A549 (cell line): ENCODE measurements around the gene GMPPB.

ENCODE experiments used
- CBX2 ChIP-seq: fragments of 200-600 bp; sonication (generic); IDR thresholded peaks from 2 replicates; pipeline ENCODE4 v1.6.1; 2016; ENCODE audit warnings: low read depth, mild to moderate bottlenecking, borderline replicate concordance
- EHF ChIP-seq: fragments of 250-450 bp; sonication (Bioruptor Pico); IDR thresholded peaks from 2 replicates; pipeline ENCODE4 v1.5.0; 2020; ENCODE audit warnings: mild to moderate bottlenecking
- EP300 ChIP-seq, 2 experiments: fragments of >200 bp; sonication (Bioruptor Twin); formaldehyde crosslinking; IDR thresholded peaks; 2 replicates in 1 of 2; 3 replicates in 1 of 2; pipeline ENCODE4 v1.6.1; 2016 to 2017
- HDAC2 ChIP-seq: fragments of 200-600 bp; sonication (generic); IDR thresholded peaks from 2 replicates; pipeline ENCODE4 v1.6.1; 2016
- KDM1A ChIP-seq: fragments of 200-600 bp; sonication (generic); IDR thresholded peaks from 2 replicates; pipeline ENCODE4 v1.6.1; 2016; ENCODE audit warnings: low read depth, mild to moderate bottlenecking
- KDM5A ChIP-seq: fragments of 200-600 bp; sonication (generic); IDR thresholded peaks from 2 replicates; pipeline ENCODE4 v1.6.1; 2016; ENCODE audit warnings: antibody characterized with exemption, mild to moderate bottlenecking
- PHF8 ChIP-seq: fragments of 200-600 bp; sonication (generic); IDR thresholded peaks from 2 replicates; pipeline ENCODE4 v1.6.1; 2016; ENCODE audit warnings: low read depth, mild to moderate bottlenecking, antibody characterized with exemption, moderate library complexity, borderline replicate concordance
- POLR2A ChIP-seq: IDR thresholded peaks from 2 replicates; pipeline ENCODE4 v1.6.1; 2012; ENCODE audit warnings: mild to moderate bottlenecking, low read length
- TF ChIP-seq, protein P1 (sequence below): fragments of >200 bp; sonication (Bioruptor Twin); formaldehyde crosslinking; IDR thresholded peaks from 3 replicates; pipeline ENCODE4 v1.5.1; 2016
- TF ChIP-seq, protein P2 (sequence below): IDR thresholded peaks from 2 replicates; pipeline ENCODE4 v1.6.1; 2012
- TF ChIP-seq, protein P3 (sequence below): fragments of 150-350 bp; IDR thresholded peaks from 2 replicates; pipeline ENCODE4 v1.6.1; 2014; ENCODE audit warnings: low read depth, mild to moderate bottlenecking, low read length

DNA sequence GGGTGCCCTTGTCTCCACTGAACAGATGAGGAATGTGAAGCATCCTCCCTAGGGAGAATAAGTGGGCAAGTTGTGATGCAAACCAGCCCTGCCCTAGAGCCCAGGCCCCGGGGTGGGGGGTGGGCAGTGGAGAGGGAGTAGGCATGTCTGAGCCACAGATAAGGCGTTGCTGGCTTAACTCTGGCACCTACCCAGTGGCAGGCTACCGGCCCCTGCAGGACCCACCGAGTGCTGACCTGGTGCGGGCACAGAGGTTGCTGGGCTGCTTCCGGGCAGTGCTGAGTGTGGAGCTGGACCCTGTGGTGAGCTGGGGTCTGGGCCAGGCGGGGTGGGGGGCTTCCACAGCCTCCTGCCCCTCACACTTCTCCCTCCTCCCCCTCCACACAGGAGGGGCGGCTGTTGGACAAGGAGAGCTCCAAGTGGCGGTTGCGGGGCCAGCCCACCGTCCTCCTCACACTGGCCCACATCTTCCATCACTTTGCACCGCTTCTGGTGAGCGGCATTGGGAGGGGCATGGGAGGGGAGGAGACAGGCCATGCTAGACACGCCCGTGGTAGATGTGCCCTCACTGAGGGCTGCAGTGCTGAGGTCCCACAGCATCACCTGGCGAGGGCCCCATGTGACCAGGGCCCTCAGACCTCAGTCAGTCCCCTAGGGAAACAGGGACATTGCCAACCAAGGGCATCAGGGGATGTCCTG is 24.3 kb downstream of the GMPPB start:
- TF ChIP-seq, protein P1, sequence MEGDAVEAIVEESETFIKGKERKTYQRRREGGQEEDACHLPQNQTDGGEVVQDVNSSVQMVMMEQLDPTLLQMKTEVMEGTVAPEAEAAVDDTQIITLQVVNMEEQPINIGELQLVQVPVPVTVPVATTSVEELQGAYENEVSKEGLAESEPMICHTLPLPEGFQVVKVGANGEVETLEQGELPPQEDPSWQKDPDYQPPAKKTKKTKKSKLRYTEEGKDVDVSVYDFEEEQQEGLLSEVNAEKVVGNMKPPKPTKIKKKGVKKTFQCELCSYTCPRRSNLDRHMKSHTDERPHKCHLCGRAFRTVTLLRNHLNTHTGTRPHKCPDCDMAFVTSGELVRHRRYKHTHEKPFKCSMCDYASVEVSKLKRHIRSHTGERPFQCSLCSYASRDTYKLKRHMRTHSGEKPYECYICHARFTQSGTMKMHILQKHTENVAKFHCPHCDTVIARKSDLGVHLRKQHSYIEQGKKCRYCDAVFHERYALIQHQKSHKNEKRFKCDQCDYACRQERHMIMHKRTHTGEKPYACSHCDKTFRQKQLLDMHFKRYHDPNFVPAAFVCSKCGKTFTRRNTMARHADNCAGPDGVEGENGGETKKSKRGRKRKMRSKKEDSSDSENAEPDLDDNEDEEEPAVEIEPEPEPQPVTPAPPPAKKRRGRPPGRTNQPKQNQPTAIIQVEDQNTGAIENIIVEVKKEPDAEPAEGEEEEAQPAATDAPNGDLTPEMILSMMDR: no peak
- TF ChIP-seq PHF8: no peak
- TF ChIP-seq EP300 (IDR thresholded peaks at IDR 0.05): no peak
- TF ChIP-seq, protein P2, sequence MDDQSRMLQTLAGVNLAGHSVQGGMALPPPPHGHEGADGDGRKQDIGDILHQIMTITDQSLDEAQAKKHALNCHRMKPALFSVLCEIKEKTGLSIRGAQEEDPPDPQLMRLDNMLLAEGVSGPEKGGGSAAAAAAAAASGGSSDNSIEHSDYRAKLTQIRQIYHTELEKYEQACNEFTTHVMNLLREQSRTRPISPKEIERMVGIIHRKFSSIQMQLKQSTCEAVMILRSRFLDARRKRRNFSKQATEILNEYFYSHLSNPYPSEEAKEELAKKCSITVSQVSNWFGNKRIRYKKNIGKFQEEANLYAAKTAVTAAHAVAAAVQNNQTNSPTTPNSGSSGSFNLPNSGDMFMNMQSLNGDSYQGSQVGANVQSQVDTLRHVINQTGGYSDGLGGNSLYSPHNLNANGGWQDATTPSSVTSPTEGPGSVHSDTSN: no peak
- no peak for TF ChIP-seq HDAC2
- no peak for TF ChIP-seq KDM5A
- TF ChIP-seq EHF (CRISPR knock-in tag): no peak
- no peak for TF ChIP-seq POLR2A
- TF ChIP-seq CBX2: no peak
- TF ChIP-seq KDM1A: no peak
- TF ChIP-seq, protein P3, sequence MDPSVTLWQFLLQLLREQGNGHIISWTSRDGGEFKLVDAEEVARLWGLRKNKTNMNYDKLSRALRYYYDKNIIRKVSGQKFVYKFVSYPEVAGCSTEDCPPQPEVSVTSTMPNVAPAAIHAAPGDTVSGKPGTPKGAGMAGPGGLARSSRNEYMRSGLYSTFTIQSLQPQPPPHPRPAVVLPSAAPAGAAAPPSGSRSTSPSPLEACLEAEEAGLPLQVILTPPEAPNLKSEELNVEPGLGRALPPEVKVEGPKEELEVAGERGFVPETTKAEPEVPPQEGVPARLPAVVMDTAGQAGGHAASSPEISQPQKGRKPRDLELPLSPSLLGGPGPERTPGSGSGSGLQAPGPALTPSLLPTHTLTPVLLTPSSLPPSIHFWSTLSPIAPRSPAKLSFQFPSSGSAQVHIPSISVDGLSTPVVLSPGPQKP: no peak
